PC-3 (cell line): ENCODE results near the gene PSMB4. TPM values are rescaled to one million over a fixed set of nuclear protein-coding genes. Genes with fewer than 3 reads are reported as not detected.
"Not testable (repeated sequence)": the region's sequence is repeated elsewhere in the genome, so short reads cannot be mapped to it uniquely, and the experiment has no call there.

ENCODE experiments used
- ATAC-seq: fragments of 200-7000 bp; cut with Tn5 transposase; 2 replicates; pipeline ENCODE4 v1.9.1; 2020; ENCODE audit warnings: mild to moderate bottlenecking, moderate library complexity
- BruUV-seq: library from RNA; stranded (reverse); fragments of 400-500 nt; replicated peaks from 2 replicates; lab custom pipeline; 2021; lab: Mats Ljungman, UMichigan
- CTCF ChIA-PET: fragments of 300-600 bp; sonication (Branson Sonifier 250); formaldehyde crosslinking; loops from one replicate; lab custom pipeline; 2022; ENCODE audit warnings: antibody characterized with exemption; lab: Charles Lee
- POLR2A ChIA-PET: fragments of 300-600 bp; sonication (Branson Sonifier 250); formaldehyde crosslinking; loops from one replicate; lab custom pipeline; 2022; ENCODE audit warnings: antibody characterized with exemption; ENCODE audit not compliant: unreplicated experiment; lab: Charles Lee
- DNase-seq: peaks from one replicate; pipeline ENCODE4 v3.0.0-alpha.2; 2015
- H2AFZ ChIP-seq: fragments of 300-600 bp; sonication (generic); 2 replicates; pipeline ENCODE4 v1.6.0; 2016; ENCODE audit warnings: antibody characterized with exemption, low read length
- H3F3A ChIP-seq: fragments of 300-600 bp; sonication (generic); one replicate; pipeline ENCODE4 v1.6.0; 2017; ENCODE audit warnings: antibody characterized with exemption, low read length, control low read depth, mild to moderate bottlenecking; ENCODE audit not compliant: unreplicated experiment
- H3K27ac ChIP-seq: fragments of 300-600 bp; sonication (generic); 2 replicates; pipeline ENCODE4 v1.5.1; 2016; ENCODE audit warnings: mild to moderate bottlenecking, low read length
- H3K27me3 ChIP-seq: fragments of 300-600 bp; sonication (generic); 2 replicates; pipeline ENCODE4 v1.6.1; 2016; ENCODE audit warnings: low read length, mixed read lengths
- H3K36me3 ChIP-seq: fragments of 300-600 bp; sonication (generic); 2 replicates; pipeline ENCODE4 v1.6.1; 2016; ENCODE audit warnings: low read depth, mixed run types, low read length, mixed read lengths
- H3K4me1 ChIP-seq: fragments of 300-600 bp; sonication (generic); 2 replicates; pipeline ENCODE4 v1.5.1; 2016; ENCODE audit warnings: low read length; ENCODE audit not compliant: insufficient read depth
- H3K4me2 ChIP-seq: fragments of 300-600 bp; sonication (generic); 2 replicates; pipeline ENCODE4 v1.6.0; 2016; ENCODE audit warnings: low read length
- H3K4me3 ChIP-seq: fragments of 300-600 bp; sonication (generic); 2 replicates; pipeline ENCODE4 v1.5.1; 2016; ENCODE audit warnings: mild to moderate bottlenecking, low read length, mixed read lengths
- H3K79me2 ChIP-seq: fragments of 300-600 bp; sonication (generic); 2 replicates; pipeline ENCODE4 v1.6.1; 2017; ENCODE audit warnings: low read length, mixed read lengths
- H3K9ac ChIP-seq: fragments of 300-600 bp; sonication (generic); 2 replicates; pipeline ENCODE4 v1.6.0; 2016; ENCODE audit warnings: mild to moderate bottlenecking, low read length
- H3K9me2 ChIP-seq: fragments of 300-600 bp; sonication (generic); replicated peaks from 2 replicates; pipeline ENCODE4 v1.6.1; 2016; ENCODE audit warnings: mixed run types, low read length, mixed read lengths
- H3K9me3 ChIP-seq: fragments of 300-600 bp; sonication (generic); 2 replicates; pipeline ENCODE4 v1.6.1; 2016; ENCODE audit warnings: low read length, mixed read lengths
- H4K20me1 ChIP-seq: fragments of 300-600 bp; sonication (generic); 2 replicates; pipeline ENCODE4 v1.6.1; 2016; ENCODE audit warnings: low read length, mixed read lengths
- EZH2 ChIP-seq: fragments of 300-600 bp; sonication (generic); IDR thresholded peaks from one replicate; pipeline ENCODE4 v1.6.1; 2017; ENCODE audit warnings: antibody characterized with exemption, mild to moderate bottlenecking, low read length; ENCODE audit not compliant: unreplicated experiment
- EZH2phosphoT487 ChIP-seq: fragments of 300-600 bp; sonication (generic); IDR thresholded peaks from 2 replicates; pipeline ENCODE4 v1.6.1; 2018; ENCODE audit warnings: mild to moderate bottlenecking, antibody characterized with exemption, low read length, borderline replicate concordance
- intact Hi-C: fragments of 100-400 bp; cut with micrococcal nuclease; formaldehyde crosslinking; loops from 2 replicates; pipeline ENCODE4 v1.9.0; 2023
- total RNA-seq: library from RNA; depleted of rRNA; stranded (reverse); fragments of >200 nt; gene quantifications from 2 replicates; pipeline ENCODE4 v1.2.3, GENCODE V29; 2014
- TF ChIP-seq, protein P1 (sequence below): fragments of 300-600 bp; sonication (generic); conservative IDR thresholded peaks from 2 replicates; pipeline ENCODE4 v1.5.1; 2017; ENCODE audit warnings: antibody characterized with exemption, low read depth, mild to moderate bottlenecking, low read length

Gene PSMB4
- total RNA-seq, 1 experiment from 2014 or later, result 818 TPM

DNA sequence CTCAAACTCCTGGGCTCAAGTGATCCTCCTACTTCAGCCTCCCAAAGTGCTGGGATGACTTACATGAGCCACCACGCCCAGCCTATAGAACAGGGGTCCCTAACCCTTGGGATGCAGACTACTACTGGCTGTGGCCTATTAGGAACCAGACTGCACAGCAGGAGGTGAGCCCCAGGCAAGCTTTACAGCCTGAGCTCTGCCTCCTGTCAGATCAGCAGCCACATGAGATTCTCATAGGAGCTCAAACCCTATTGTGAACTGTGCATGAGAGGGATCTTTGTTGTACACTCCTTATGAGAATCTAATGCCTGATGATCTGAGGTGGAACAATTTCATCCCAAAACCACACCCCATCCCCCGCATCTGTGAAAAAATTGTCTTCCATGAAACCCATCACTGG, 13.4 kb upstream of the PSMB4 start:
- H3K36me3 ChIP-seq, result no peaks in the 10 kb centered on the region
- BruUV-seq, result no TSS peak
- DNase-seq, result no peak
- H3K27me3 ChIP-seq, result no peaks in the 10 kb centered on the region
- no peak overlapping the region for H3K9ac ChIP-seq
- H3K27ac ChIP-seq, result no peak overlapping the region
- ChIA-PET POLR2A (interaction anchor here (0.7 kb wide), 1 partner anchor 379 kb away, joined by 6 read pairs; no protein-coding TSS in a partner anchor), CTCF (no interaction called here)
- no peaks in the 10 kb centered on the region for H4K20me1 ChIP-seq
- no peak for ATAC-seq
- TF ChIP-seq EZH2 (no peak), EZH2phosphoT487 (no peak)
- TF ChIP-seq, protein P1, sequence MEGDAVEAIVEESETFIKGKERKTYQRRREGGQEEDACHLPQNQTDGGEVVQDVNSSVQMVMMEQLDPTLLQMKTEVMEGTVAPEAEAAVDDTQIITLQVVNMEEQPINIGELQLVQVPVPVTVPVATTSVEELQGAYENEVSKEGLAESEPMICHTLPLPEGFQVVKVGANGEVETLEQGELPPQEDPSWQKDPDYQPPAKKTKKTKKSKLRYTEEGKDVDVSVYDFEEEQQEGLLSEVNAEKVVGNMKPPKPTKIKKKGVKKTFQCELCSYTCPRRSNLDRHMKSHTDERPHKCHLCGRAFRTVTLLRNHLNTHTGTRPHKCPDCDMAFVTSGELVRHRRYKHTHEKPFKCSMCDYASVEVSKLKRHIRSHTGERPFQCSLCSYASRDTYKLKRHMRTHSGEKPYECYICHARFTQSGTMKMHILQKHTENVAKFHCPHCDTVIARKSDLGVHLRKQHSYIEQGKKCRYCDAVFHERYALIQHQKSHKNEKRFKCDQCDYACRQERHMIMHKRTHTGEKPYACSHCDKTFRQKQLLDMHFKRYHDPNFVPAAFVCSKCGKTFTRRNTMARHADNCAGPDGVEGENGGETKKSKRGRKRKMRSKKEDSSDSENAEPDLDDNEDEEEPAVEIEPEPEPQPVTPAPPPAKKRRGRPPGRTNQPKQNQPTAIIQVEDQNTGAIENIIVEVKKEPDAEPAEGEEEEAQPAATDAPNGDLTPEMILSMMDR, result no peak
- H3K4me2 ChIP-seq, result no peak overlapping the region
- no peaks in the 10 kb centered on the region for H3K9me2 ChIP-seq
- no peaks in the 10 kb centered on the region for H3F3A ChIP-seq
- H3K4me3 ChIP-seq, result no peak overlapping the region
- no peaks in the 10 kb centered on the region for H3K4me1 ChIP-seq
- intact Hi-C loops, result no loop called here
- H2AFZ ChIP-seq, result no peak overlapping the region
- H3K9me3 ChIP-seq, result no peaks in the 10 kb centered on the region
- H3K79me2 ChIP-seq, result no peaks in the 10 kb centered on the region

DNA sequence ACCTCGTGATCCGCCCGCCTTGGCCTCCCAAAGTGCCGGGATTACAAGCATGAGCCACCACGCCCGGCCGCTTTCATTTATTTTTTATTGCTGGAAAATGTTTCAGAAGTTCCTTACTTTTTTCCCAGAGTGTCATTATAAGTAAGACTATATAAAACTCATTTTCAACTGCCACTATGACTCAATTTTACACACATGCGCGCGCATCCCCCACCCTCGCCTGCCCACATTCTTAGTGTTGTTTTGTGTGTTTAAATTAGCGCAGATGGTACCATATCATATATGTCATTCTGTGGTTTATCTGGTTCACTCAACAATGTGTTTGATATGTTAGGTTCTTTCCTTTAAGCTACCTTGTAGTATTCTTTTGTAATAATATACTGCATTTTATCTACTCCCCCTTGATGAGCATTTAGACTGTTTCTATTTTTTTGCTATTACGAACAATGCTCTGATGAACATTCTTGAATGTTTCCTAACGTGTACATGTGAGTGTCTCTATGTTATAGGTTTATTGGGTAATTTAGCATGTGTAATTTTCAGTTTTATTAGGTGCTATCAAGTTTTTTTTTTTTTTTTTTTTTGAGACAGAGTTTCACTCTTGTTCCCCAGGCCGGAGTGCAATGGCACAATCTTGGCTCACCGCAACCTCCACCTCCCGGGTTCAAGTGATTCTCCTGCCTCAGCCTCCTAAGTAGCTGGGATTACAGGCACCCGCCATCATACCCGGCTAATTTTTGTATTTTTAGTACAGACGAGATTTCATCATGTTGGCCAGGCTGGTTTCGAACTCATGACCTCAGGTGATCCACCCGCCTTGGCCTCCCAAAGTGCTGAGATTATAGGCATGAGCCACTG, 8.9 kb upstream of the PSMB4 start:
- POLR2A ChIA-PET, H3K27ac ChIP-seq, H3K9me2 ChIP-seq, H3K79me2 ChIP-seq, H3K4me1 ChIP-seq, H3F3A ChIP-seq, H3K36me3 ChIP-seq, H2AFZ ChIP-seq, H4K20me1 ChIP-seq, CTCF ChIA-PET, H3K9me3 ChIP-seq, H3K9ac ChIP-seq, DNase-seq, H3K27me3 ChIP-seq, H3K4me3 ChIP-seq, BruUV-seq, ATAC-seq, H3K4me2 ChIP-seq, intact Hi-C loops: not testable (repeated sequence)

DNA sequence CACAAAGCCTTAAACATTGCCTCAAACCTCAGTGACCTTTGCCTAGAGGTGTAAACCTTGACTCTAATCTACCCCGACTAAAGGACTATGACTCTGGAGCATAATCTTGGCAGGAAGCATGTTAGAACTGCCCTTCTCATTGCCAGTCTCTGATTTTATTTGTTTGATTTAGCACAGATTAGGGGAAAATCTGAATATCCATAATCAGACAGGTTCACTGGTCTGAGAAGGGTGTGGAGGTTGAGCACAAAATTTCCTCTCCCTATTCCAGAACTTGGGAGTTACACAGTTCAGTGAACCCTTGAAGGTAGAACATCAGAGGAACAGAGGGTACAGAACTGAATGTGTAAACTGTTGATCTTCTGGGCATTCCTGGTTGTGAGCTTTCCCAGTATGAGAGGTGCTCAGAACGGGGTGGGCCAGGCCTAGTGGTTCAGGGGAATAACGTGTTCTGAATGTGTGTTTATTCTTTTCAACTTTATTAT, 8.3 kb upstream of the PSMB4 start:
- no peak for ATAC-seq
- H3K4me1 ChIP-seq, result no peaks in the 10 kb centered on the region
- H3K27ac ChIP-seq, result no peak overlapping the region
- H3K9me2 ChIP-seq, result no peaks in the 10 kb centered on the region
- no peaks in the 10 kb centered on the region for H3F3A ChIP-seq
- H2AFZ ChIP-seq, result no peak overlapping the region
- no peak overlapping the region for H3K4me2 ChIP-seq
- ChIA-PET CTCF (no interaction called here), POLR2A (no interaction called here)
- H3K9me3 ChIP-seq, result no peaks in the 10 kb centered on the region
- BruUV-seq, result no TSS peak
- H3K9ac ChIP-seq, result no peak overlapping the region
- H4K20me1 ChIP-seq, result no peaks in the 10 kb centered on the region
- H3K36me3 ChIP-seq, result no peaks in the 10 kb centered on the region
- no peaks in the 10 kb centered on the region for H3K79me2 ChIP-seq
- TF ChIP-seq, protein P1, result no peak
- TF ChIP-seq EZH2phosphoT487, result no peak
- TF ChIP-seq EZH2, result no peak
- H3K4me3 ChIP-seq, result no peak overlapping the region
- no peaks in the 10 kb centered on the region for H3K27me3 ChIP-seq
- no peak for DNase-seq
- intact Hi-C loops, result no loop called here
